ACC112 (cell line): ENCODE results near the gene PAX6.

Experiments
- H2AFZ ChIP-seq: fragments of 200-600 bp; sonication (generic); one replicate; pipeline ENCODE4 v1.6.0; 2017; ENCODE audit warnings: antibody characterized with exemption, low read length; ENCODE audit not compliant: unreplicated experiment
- H3K27ac ChIP-seq: fragments of 200-600 bp; sonication (generic); 2 replicates; pipeline ENCODE4 v1.5.1; 2014; ENCODE audit warnings: low read depth, mild to moderate bottlenecking, antibody characterized with exemption, low read length, moderate library complexity
- H3K27me3 ChIP-seq: fragments of 200-600 bp; sonication (generic); 2 replicates; pipeline ENCODE4 v1.6.1; 2014; ENCODE audit warnings: mild to moderate bottlenecking, antibody characterized with exemption, low read length, moderate library complexity, mixed read lengths; ENCODE audit not compliant: insufficient read depth
- H3K36me3 ChIP-seq: fragments of 200-600 bp; sonication (generic); 2 replicates; pipeline ENCODE4 v1.6.1; 2016; ENCODE audit warnings: mild to moderate bottlenecking, antibody characterized with exemption, low read length, moderate library complexity, mixed read lengths; ENCODE audit not compliant: insufficient read depth
- H3K4me1 ChIP-seq: fragments of 200-600 bp; sonication (generic); one replicate; pipeline ENCODE4 v1.6.1; 2016; ENCODE audit warnings: low read length, mixed read lengths; ENCODE audit not compliant: insufficient read depth, unreplicated experiment, control insufficient read depth
- H3K4me3 ChIP-seq: fragments of 200-600 bp; sonication (generic); 2 replicates; pipeline ENCODE4 v1.5.1; 2014; ENCODE audit warnings: mild to moderate bottlenecking, low read depth, low read length
- H3K79me2 ChIP-seq: fragments of 200-600 bp; sonication (generic); one replicate; pipeline ENCODE4 v1.6.0; 2016; ENCODE audit warnings: low read length; ENCODE audit not compliant: control insufficient read depth, unreplicated experiment, insufficient read depth

PAX6 gene

GRCh38 chr11:31822175-31822926 is 11.2 kb upstream of the PAX6 start:
- Histone ChIP-seq H3K4me1 (no peaks in the 10 kb centered on the region), H3K4me3 (no peak overlapping the region), H3K36me3 (no peaks in the 10 kb centered on the region), H3K27ac (no peak overlapping the region), H2AFZ (no peak overlapping the region), H3K79me2 (no peaks in the 10 kb centered on the region), H3K27me3 (peaks cover 100% of the 10 kb centered on the region)

- no peaks in the 10 kb centered on the region for H3K36me3 ChIP-seq
- H3K79me2 ChIP-seq: no peaks in the 10 kb centered on the region
- peaks cover 100% of the 10 kb centered on the region for H3K27me3 ChIP-seq
- no peak overlapping the region for H3K4me3 ChIP-seq
- no peak overlapping the region for H2AFZ ChIP-seq
- no peaks in the 10 kb centered on the region for H3K4me1 ChIP-seq
- H3K27ac ChIP-seq: no peak overlapping the region
Measured at GRCh38 chr11:31821766-31822165, 10.6 kb upstream of the PAX6 start.

GRCh38 chr11:31821235-31821764 is 10.2 kb upstream of the PAX6 start:
- H3K4me1 ChIP-seq: peaks cover 4% of the 10 kb centered on the region
- H3K4me3 ChIP-seq: no peak overlapping the region
- H3K27me3 ChIP-seq: peaks cover 100% of the 10 kb centered on the region
- no peaks in the 10 kb centered on the region for H3K36me3 ChIP-seq
- no peaks in the 10 kb centered on the region for H3K79me2 ChIP-seq
- H3K27ac ChIP-seq: no peak overlapping the region
- H2AFZ ChIP-seq: no peak overlapping the region

GRCh38 chr11:31820438-31820818 is 9.3 kb upstream of the PAX6 start:
- H3K4me3 ChIP-seq: no peak overlapping the region
- H3K36me3 ChIP-seq: no peaks in the 10 kb centered on the region
- H2AFZ ChIP-seq: no peak overlapping the region
- no peaks in the 10 kb centered on the region for H3K79me2 ChIP-seq
- peaks cover 100% of the 10 kb centered on the region for H3K27me3 ChIP-seq
- H3K27ac ChIP-seq: no peak overlapping the region
- peaks cover 12% of the 10 kb centered on the region for H3K4me1 ChIP-seq

- peaks cover 100% of the 10 kb centered on the region for H3K27me3 ChIP-seq
- H3K27ac ChIP-seq: no peak overlapping the region
- no peaks in the 10 kb centered on the region for H3K79me2 ChIP-seq
- H3K36me3 ChIP-seq: no peaks in the 10 kb centered on the region
- H2AFZ ChIP-seq: no peak overlapping the region
- peaks cover 17% of the 10 kb centered on the region for H3K4me1 ChIP-seq
- H3K4me3 ChIP-seq: no peak overlapping the region
Measured at GRCh38 chr11:31819621-31820437, 8.7 kb upstream of the PAX6 start.

- no peak overlapping the region for H2AFZ ChIP-seq
- no peak overlapping the region for H3K27ac ChIP-seq
- no peaks in the 10 kb centered on the region for H3K79me2 ChIP-seq
- H3K4me1 ChIP-seq: peaks cover 17% of the 10 kb centered on the region
- no peak overlapping the region for H3K4me3 ChIP-seq
- peaks cover 100% of the 10 kb centered on the region for H3K27me3 ChIP-seq
- no peaks in the 10 kb centered on the region for H3K36me3 ChIP-seq
Measured at GRCh38 chr11:31818874-31819331, 7.8 kb upstream of the PAX6 start.

GRCh38 chr11:31818425-31818755 is 7.3 kb upstream of the PAX6 start:
- H3K79me2 ChIP-seq: no peaks in the 10 kb centered on the region
- H2AFZ ChIP-seq: no peak overlapping the region
- no peaks in the 10 kb centered on the region for H3K36me3 ChIP-seq
- H3K27me3 ChIP-seq: peaks cover 100% of the 10 kb centered on the region
- H3K4me3 ChIP-seq: no peak overlapping the region
- H3K27ac ChIP-seq: no peak overlapping the region
- H3K4me1 ChIP-seq: peaks cover 21% of the 10 kb centered on the region

- Histone ChIP-seq H3K27me3 (peaks cover 99% of the 10 kb centered on the region), H2AFZ (no peak overlapping the region), H3K4me1 (peaks cover 21% of the 10 kb centered on the region), H3K36me3 (no peaks in the 10 kb centered on the region), H3K79me2 (no peaks in the 10 kb centered on the region), H3K4me3 (0 out of 2 replicates have a peak overlapping the region, but pooled peaks have one; percentile 19), H3K27ac (no peak overlapping the region)
Measured at GRCh38 chr11:31817621-31818424, 6.7 kb upstream of the PAX6 start.

GRCh38 chr11:31817054-31817620 is 6.0 kb upstream of the PAX6 start:
- Histone ChIP-seq H3K27ac (no peak overlapping the region), H3K27me3 (peaks cover 99% of the 10 kb centered on the region), H3K79me2 (no peaks in the 10 kb centered on the region), H3K36me3 (no peaks in the 10 kb centered on the region), H2AFZ (peak overlapping the region; percentile 33), H3K4me1 (peaks cover 21% of the 10 kb centered on the region), H3K4me3 (peak overlapping the region; percentile 59)

GRCh38 chr11:31816468-31817053 is 5.4 kb upstream of the PAX6 start:
- Histone ChIP-seq H3K27ac (no peak overlapping the region), H3K4me3 (peak overlapping the region; percentile 59), H3K79me2 (no peaks in the 10 kb centered on the region), H3K27me3 (peaks cover 99% of the 10 kb centered on the region), H3K36me3 (no peaks in the 10 kb centered on the region), H3K4me1 (peaks cover 21% of the 10 kb centered on the region), H2AFZ (peak overlapping the region; percentile 33)
